Gastroesophageal sphincter (tissue), 4 donors: ENCODE results near the gene MYH11. TPM values are rescaled to one million over a fixed set of nuclear protein-coding genes. Genes with fewer than 3 reads are reported as not detected.

Experiments
- ATAC-seq: fragments of 150-250 bp; one replicate; pipeline ENCODE4 v1.9.1; 2016; ENCODE audit warnings: mild to moderate bottlenecking, moderate library complexity
- H3K27ac ChIP-seq, 4 donors: fragments of 200-600 bp; sonication (generic) in 3 of 4; 1 replicate in 3 of 4; 2 replicates in 1 of 4; pipeline ENCODE4 v1.5.1; 2016 to 2019
- H3K27me3 ChIP-seq: fragments of 200-600 bp; sonication (generic); one replicate; pipeline ENCODE4 v1.5.1; 2019
- H3K36me3 ChIP-seq, 2 donors: fragments of 200-600 bp; sonication (generic); one replicate each; pipeline ENCODE4 v1.5.1; 2019; ENCODE audit warnings: control low read depth in 1 of 2
- H3K4me1 ChIP-seq, 3 donors: fragments of 200-600 bp; sonication (generic); 1 replicate in 2 of 3; 2 replicates in 1 of 3; pipeline ENCODE4 v1.5.1; 2016 to 2019; ENCODE audit warnings: control low read depth in 2 of 3
- H3K4me3 ChIP-seq, 2 donors: fragments of 200-600 bp; sonication (generic); one replicate each; pipeline ENCODE4 v1.5.1; 2019; ENCODE audit warnings: mild to moderate bottlenecking in 1 of 2, moderate library complexity in 1 of 2
- H3K9me3 ChIP-seq, 3 donors: fragments of 200-600 bp; sonication (generic); one replicate each; pipeline ENCODE4 v1.5.1; 2017 to 2019; ENCODE audit warnings: control low read depth in 2 of 3
- CTCF ChIP-seq, 4 experiments: fragments of 200-600 bp in 2 of 4; fragments of 450-650 bp in 2 of 4; sonication (generic) in 1 of 4; IDR thresholded peaks; one replicate each; pipeline ENCODE4 v1.5.1; 2017 to 2019; ENCODE audit warnings: antibody characterized with exemption in 4 of 4, mild to moderate bottlenecking in 2 of 4, moderate library complexity in 2 of 4
- EP300 ChIP-seq: sonication (generic); formaldehyde crosslinking; IDR thresholded peaks from one replicate; pipeline ENCODE4 v1.6.1; 2017; ENCODE audit warnings: antibody characterized with exemption, mild to moderate bottlenecking
- POLR2A ChIP-seq, 2 donors: fragments of 450-650 bp; IDR thresholded peaks; one replicate each; pipeline ENCODE4 v1.6.1; 2017; ENCODE audit warnings: antibody characterized with exemption in 2 of 2, mild to moderate bottlenecking in 2 of 2, moderate library complexity in 1 of 2
- POLR2AphosphoS5 ChIP-seq: sonication (generic); formaldehyde crosslinking; IDR thresholded peaks from one replicate; pipeline ENCODE4 v1.6.1; 2017; ENCODE audit warnings: antibody characterized with exemption
- WGBS, 2 donors: methylation state at CpG; one replicate each; pipeline ENCODE4 v1.1.5; 2018; ENCODE audit warnings: low coverage in 1 of 2; 5-methylcytosine and 5-hydroxymethylcytosine counted together
- total RNA-seq, 4 donors: library from RNA; depleted of rRNA; stranded (reverse); fragments of >200 nt; gene quantifications; one replicate each; pipeline ENCODE4 v1.1.0, GENCODE V29; 2016

MYH11 gene
- total RNA-seq, 4 donors from 2014 or later: 7,231 to 23,237 (median 11,307) TPM

GRCh38 chr16:15894571-15895374, 37.9 kb upstream of the MYH11 start:
- no peak for ATAC-seq
- Histone ChIP-seq H3K27me3 (no peaks in the 10 kb centered on the region), H3K36me3 (no peaks in the 10 kb centered on the region), H3K27ac (no peak overlapping the region), H3K9me3 (no peaks in the 10 kb centered on the region), H3K4me3 (no peak overlapping the region), H3K4me1 (no peaks in the 10 kb centered on the region)
- TF ChIP-seq POLR2A (IDR thresholded peaks at IDR 0.05) (no peak), CTCF (IDR thresholded peaks at IDR 0.05) (no peak), POLR2AphosphoS5 (no peak), EP300 (no peak)
- 91 to 95% methylated on average over 2 to 7 of the region's 7 CpGs for WGBS, 2 donors

- H3K4me3 ChIP-seq: no peak overlapping the region
- WGBS, 2 donors: 89 to 100% methylated on average over 2 to 3 of the region's 3 CpGs
- peaks cover 2 to 23% (median 12%) of the 10 kb centered on the region in 3 donors for H3K4me1 ChIP-seq
- no peaks in the 10 kb centered on the region for H3K9me3 ChIP-seq
- H3K27me3 ChIP-seq: no peaks in the 10 kb centered on the region
- ATAC-seq: no peak
- no peak overlapping the region for H3K27ac ChIP-seq
- H3K36me3 ChIP-seq: no peaks in the 10 kb centered on the region
- TF ChIP-seq POLR2A (IDR thresholded peaks at IDR 0.05): no peak
- TF ChIP-seq CTCF (IDR thresholded peaks at IDR 0.05): no peak
- no peak for TF ChIP-seq EP300
- TF ChIP-seq POLR2AphosphoS5: no peak
Observed at GRCh38 chr16:15891508-15891907, 34.7 kb upstream of the MYH11 start.

GRCh38 chr16:15888072-15888976, 31.5 kb upstream of the MYH11 start, which contains the start of gene CEP20:
Gene CEP20 (minus strand): TSS chr16:15888603. CDS start chr16:15888585, 18 bp downstream.
- H3K36me3 ChIP-seq: peaks cover 0 to 5% of the 10 kb centered on the region in 2 donors
- H3K9me3 ChIP-seq: no peaks in the 10 kb centered on the region
- peak within 1 kb of the TSS; percentile 85 to 86 for H3K4me3 ChIP-seq
- peak; percentile 100 for ATAC-seq
- peak; percentile 39 for TF ChIP-seq POLR2AphosphoS5
- TF ChIP-seq CTCF (IDR thresholded peaks at IDR 0.05): peak in 3 of 4 experiments; percentile 29 to 71 (median 55)
- TF ChIP-seq EP300: no peak
- TF ChIP-seq POLR2A (IDR thresholded peaks at IDR 0.05): peak; percentile 46 to 62
- H3K27ac ChIP-seq: peak within 1 kb of the TSS; percentile 78 to 94 (median 88)
- no peaks in the 10 kb centered on the region for H3K27me3 ChIP-seq
- H3K4me1 ChIP-seq: peaks cover 2 to 55% (median 12%) of the 10 kb centered on the region in 3 donors
- 0% methylated on average over 10 of the region's 41 CpGs; no CpG with 5 or more reads in 1 of the 2 donors for WGBS, 2 donors

GRCh38 chr16:15887283-15887682, 30.5 kb upstream of the MYH11 start:
- H3K9me3 ChIP-seq: no peaks in the 10 kb centered on the region
- 79 to 91% methylated on average over 4 of the region's 4 CpGs for WGBS, 2 donors
- peak overlapping the region in 3 of 4 donors; percentile 86 to 94 (median 91) for H3K27ac ChIP-seq
- peak overlapping the region; percentile 85 to 86 for H3K4me3 ChIP-seq
- peaks cover 2 to 61% (median 12%) of the 10 kb centered on the region in 3 donors for H3K4me1 ChIP-seq
- H3K27me3 ChIP-seq: no peaks in the 10 kb centered on the region
- ATAC-seq: no peak
- TF ChIP-seq CTCF (IDR thresholded peaks at IDR 0.05) (no peak), EP300 (no peak), POLR2AphosphoS5 (no peak)
- peaks cover 0 to 13% of the 10 kb centered on the region in 2 donors for H3K36me3 ChIP-seq
